NCI-H446 (cell line): ENCODE results near the gene ADH1C.
A peak's percentile ranks its signal among the peaks of the same experiment; 100 is the strongest.

Experiments
- DNase-seq, 2 experiments: peaks; one replicate each; lab custom pipeline; 2025; lab: John Stamatoyannopoulos, UW

The ADH1C gene

DNA sequence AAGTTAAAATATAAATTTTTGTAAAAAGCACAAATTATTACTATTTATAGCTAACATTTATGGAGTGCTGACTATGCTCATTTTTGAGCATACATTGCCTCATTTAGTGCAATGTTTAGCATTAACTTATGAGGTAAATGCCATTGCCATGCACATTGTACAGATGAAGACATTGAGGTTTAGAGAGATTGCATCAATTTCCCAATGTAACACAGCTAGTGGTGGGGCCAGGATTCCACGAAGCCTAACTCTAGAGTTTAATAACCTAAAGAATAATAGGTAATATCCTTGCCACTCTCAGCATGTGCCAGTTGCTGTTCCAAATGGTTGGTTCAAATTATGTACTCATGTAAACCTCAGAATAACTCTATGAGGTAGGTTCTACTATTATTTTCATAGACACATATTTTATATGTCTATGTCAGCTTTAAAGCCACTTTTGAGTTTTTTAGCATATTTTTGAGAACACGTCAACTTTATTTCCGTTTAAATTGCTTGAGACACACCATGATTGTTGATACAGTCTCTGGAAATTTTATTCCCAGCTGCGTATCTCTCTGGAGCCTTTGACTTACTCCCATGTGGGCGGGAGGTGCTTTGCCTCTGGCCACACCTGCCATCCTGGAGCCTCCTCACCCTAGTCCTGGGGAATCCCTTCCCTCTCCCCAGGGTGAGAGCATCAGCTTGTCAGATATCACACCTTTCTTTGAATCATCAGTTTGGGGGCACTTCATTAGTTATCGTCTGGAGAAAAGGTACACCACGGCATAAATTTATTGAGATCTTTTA lies 51.0 kb downstream of the ADH1C start:
- no peak for DNase-seq

DNA sequence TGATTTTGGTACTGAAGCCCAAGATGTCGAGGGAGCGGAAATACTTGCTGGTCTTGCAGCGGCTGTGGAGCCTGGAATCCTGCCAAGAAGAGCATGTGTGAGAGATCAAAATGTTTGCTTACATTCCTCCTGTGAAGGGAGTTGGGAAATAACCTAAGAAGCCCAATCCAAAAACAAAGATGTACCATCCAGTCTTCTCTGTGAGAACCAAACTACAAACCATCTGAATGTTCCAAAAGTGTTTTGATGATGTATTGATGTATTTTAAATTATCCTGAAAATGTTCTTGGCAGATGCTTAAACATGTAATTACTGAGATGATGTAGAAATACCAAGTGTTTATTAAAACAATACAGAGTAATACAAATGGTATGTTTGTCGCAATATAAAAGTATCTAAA lies 51.6 kb downstream of the ADH1C start:
- peak; percentile 27 to 58 for DNase-seq

DNA sequence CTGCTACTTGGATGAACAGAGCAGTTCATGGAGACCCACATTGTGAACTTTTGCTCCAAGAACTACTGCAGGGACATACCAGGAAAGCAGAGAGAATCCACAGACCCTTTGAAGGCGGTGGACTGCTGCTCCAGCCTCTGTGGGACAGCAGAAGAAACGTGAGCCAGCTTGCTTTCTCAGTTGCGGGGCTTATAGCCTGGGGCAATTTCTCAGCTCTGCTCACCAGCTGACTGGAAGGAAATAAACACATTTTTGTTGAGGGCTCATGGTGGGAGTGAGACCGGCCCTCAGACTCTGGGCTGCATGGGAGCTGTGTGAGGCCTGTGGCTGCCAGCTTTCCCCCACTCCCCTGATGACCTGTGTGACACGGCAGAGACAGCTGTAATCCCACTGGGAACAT lies 59.2 kb downstream of the ADH1C start:
- DNase-seq: no peak

DNA sequence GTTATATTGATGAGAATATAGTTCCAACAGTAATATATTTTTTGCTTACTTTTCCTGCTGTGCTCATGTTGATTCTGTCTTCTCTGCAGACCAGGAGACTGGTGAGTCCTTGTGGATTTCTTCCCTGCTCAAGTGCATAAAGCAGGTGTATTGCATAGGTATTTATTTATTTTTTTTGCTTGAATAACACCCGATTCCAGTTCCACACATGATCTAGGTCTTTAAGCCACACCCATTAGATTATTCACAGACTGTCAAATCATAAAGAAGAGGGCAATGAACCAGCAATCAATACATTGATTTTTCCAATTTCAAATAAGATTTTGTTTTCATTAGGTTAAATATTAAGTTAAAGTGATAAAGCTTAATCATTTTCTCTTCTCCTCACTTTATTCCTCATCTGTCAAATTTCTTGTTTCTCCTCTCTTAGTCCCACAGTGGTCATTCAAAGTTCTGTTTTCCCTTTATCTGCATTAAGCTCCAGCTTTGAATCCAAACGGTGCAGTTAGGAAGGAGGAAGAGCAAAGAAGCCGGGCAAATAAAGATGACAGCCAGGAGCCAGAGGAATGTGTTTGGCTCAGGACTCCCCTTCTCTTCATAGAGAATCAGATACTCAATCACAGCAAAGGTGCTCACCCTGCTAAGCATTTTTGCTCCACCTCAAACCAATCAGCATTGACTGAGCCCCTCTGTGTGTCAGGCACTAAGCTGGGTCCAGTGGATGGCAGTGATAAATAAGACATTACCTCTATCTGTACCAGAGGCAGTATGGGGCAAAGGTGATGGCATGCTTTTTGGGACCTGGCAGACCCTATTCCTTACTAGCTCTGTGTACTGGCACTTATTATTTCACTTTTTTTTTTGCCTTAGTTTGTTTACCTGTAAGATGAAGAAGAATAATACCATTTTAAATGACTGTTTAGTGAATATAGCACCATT lies 61.4 kb downstream of the ADH1C start, which contains the start of gene ADH1A:
ADH1A (minus strand) TSS at position 138 of the 939 bp plus-strand sequence; CDS start at position 67, 71 bp downstream.
- no peak for DNase-seq
